ENCODE results near the gene MPRIP.

DNA sequence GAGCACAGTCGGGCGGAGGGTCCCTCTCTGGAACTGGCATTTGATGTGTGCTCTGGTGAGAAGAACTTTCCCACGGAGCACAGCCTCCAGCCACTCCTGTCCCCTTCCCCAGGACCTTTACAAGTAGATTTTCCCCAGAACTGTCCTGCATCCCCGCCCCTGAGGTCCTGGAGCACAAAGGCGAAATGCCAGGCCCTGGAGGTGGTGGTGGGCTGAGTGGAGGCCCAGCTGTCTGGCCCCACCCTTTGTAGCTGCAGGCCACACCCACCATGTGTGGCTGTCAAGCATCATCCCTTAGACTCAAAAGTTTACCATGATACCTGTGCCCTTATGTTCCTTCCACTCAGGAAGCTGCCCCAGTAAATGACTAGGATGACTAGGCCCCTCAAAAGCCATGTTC lies 126.1 kb downstream of the MPRIP start:
- TF ChIP-seq, protein P1, sequence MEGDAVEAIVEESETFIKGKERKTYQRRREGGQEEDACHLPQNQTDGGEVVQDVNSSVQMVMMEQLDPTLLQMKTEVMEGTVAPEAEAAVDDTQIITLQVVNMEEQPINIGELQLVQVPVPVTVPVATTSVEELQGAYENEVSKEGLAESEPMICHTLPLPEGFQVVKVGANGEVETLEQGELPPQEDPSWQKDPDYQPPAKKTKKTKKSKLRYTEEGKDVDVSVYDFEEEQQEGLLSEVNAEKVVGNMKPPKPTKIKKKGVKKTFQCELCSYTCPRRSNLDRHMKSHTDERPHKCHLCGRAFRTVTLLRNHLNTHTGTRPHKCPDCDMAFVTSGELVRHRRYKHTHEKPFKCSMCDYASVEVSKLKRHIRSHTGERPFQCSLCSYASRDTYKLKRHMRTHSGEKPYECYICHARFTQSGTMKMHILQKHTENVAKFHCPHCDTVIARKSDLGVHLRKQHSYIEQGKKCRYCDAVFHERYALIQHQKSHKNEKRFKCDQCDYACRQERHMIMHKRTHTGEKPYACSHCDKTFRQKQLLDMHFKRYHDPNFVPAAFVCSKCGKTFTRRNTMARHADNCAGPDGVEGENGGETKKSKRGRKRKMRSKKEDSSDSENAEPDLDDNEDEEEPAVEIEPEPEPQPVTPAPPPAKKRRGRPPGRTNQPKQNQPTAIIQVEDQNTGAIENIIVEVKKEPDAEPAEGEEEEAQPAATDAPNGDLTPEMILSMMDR (IDR thresholded peaks at IDR 0.05) = no peak
- TF ChIP-seq EZH2 (IDR thresholded peaks at IDR 0.05; ENCODE audit: borderline replicate concordance, insufficient read depth, low read depth, low read length, poor library complexity, severe bottlenecking) = no peak
